Cardiac fibroblast (primary cell): Measurements from ENCODE around the gene IL1RN.

ENCODE experiments used
- DNase-seq, 2 donors: peaks; one replicate each; pipeline versions ENCODE4 v3.0.0 to v3.0.0-alpha.2; 2010; ENCODE audit warnings: low read depth in 2 of 2
- H3K4me3 ChIP-seq, 2 donors: replicated peaks in 1 of 2; 1 replicate in 1 of 2; 2 replicates in 1 of 2; pipeline ENCODE4 v1.5.1; 2011; ENCODE audit warnings: low read depth in 2 of 2, low read length in 2 of 2, mild to moderate bottlenecking in 2 of 2, moderate library complexity in 1 of 2
- TF ChIP-seq, protein P1 (sequence below): IDR thresholded peaks from one replicate; pipeline ENCODE4 v1.5.1; 2011; ENCODE audit warnings: low read depth, mild to moderate bottlenecking, low read length, inconsistent platforms

The IL1RN gene

DNA sequence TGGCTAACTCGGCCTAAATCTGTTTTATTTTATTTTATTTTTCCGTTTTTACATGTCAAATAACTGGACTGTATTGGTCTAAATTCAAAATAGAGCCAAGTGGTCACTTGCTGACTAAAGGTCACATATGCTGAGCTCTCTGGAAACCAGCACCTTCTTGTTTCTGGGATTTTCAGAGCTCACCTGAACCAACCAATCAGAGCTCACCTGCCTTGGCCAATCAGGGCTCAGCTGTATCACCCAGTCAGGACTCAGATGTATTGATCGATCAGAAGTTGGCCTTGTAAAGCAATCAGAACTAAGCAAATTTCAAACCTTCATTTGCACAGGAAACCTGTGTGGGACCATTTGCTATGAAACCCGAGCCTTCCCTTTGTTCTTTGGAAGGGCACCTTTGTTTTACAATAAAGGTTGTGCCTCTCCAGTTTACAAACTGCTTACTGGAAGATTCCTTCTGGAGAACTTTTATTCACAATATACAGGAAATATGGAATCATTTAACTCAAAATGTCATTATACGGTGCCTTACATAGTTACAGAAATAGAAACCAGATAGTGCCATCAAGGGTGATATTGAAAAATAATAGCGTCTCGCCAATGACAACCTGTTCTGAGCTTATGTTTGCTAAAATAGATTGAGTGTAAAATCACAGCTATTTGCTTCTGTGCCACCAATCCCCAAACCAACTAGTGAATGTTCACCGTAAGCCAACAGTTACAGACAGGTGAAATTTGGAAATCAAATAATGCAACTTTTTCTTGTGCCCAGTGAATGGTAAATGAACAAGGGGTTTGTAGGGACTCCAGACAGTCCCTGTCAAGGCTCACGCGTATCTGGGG is 29.1 kb downstream of the IL1RN start:
- H3K4me3 ChIP-seq: no peak overlapping the region
- DNase-seq: no peak
- TF ChIP-seq, protein P1, sequence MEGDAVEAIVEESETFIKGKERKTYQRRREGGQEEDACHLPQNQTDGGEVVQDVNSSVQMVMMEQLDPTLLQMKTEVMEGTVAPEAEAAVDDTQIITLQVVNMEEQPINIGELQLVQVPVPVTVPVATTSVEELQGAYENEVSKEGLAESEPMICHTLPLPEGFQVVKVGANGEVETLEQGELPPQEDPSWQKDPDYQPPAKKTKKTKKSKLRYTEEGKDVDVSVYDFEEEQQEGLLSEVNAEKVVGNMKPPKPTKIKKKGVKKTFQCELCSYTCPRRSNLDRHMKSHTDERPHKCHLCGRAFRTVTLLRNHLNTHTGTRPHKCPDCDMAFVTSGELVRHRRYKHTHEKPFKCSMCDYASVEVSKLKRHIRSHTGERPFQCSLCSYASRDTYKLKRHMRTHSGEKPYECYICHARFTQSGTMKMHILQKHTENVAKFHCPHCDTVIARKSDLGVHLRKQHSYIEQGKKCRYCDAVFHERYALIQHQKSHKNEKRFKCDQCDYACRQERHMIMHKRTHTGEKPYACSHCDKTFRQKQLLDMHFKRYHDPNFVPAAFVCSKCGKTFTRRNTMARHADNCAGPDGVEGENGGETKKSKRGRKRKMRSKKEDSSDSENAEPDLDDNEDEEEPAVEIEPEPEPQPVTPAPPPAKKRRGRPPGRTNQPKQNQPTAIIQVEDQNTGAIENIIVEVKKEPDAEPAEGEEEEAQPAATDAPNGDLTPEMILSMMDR: no peak

- no peak for DNase-seq
- H3K4me3 ChIP-seq: peak overlapping the region; percentile 37 to 39
- TF ChIP-seq, protein P1: no peak
These were observed 29.9 kb downstream of the IL1RN start for GRCh38 chr2:113157118-113157896.

GRCh38 chr2:113157897-113158753 is 30.7 kb downstream of the IL1RN start:
- DNase-seq: peak in 1 of 2 donors; percentile 76
- TF ChIP-seq, protein P1: no peak
- peak overlapping the region; percentile 37 to 39 for H3K4me3 ChIP-seq

- no peak overlapping the region for H3K4me3 ChIP-seq
- TF ChIP-seq, protein P1: no peak
- DNase-seq: peak in 1 of 2 donors; percentile 38
These were observed 31.6 kb downstream of the IL1RN start for GRCh38 chr2:113158884-113159553.

DNA sequence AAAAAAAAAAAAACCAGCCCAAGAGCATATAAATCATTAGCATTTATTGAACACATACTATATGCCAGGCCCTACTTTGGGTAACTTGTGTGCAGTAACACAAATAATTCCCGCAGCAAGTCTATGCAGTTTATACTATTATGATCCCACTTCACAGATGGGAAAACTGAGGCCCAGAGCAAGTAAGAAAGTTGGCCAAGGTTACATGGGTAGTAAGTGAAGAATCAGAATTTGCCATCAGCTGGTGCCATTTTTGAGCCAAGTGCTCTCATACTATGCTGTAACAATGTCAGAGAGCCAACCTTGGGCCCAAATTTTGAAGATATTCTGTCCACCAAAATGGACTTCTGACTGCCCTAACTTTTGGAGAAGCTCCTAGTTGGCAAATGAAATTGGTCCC is 32.9 kb downstream of the IL1RN start:
- TF ChIP-seq, protein P1: no peak
- H3K4me3 ChIP-seq: no peak overlapping the region
- no peak for DNase-seq

GRCh38 chr2:113160962-113161361 is 33.6 kb downstream of the IL1RN start:
- H3K4me3 ChIP-seq: no peak overlapping the region
- TF ChIP-seq, protein P1: no peak
- no peak for DNase-seq
